ENCODE measurements around the gene TMEM135.
"Not testable (repeated sequence)": the region's sequence is repeated elsewhere in the genome, so short reads cannot be mapped to it uniquely, and the experiment has no call there.

The TMEM135 gene

DNA sequence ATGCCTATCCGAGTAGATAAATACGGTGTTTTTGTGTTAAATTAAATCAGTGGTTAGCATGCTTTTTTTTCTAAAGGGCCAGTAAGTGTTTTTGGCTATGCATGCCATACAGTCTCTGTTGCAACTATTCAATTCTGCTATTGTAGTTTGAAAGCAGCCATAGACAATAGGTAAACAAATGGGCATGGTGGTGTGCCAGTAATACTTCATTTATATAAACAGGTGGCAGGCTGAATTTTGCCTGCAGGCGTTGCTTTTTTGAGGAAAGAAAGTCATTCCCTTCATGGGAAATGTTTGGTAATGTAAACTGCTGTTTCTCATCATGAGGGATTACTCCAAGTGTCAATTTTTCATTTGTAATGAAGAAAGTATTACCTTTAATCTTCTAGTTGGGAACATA lies 106.5 kb downstream of the TMEM135 start:
- DNase-seq: no peak

DNA sequence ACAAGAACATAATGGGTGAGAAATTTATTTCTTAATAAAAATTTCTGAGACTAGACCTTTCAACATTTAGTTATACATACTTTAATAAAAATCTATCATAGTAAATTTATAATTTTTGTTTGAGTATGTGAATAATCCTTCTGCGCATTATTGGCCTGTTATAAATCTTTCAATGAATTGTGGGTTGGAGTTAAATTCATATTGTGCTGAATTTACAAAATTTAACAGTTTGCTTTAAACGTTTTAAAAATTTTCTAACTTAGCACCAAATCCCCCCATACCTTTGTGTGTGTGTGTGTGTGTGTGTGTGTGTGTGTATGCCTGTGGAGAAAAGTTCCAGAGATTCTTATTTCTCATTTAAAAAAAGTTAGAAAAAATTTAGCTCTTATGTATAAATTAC lies 111.0 kb downstream of the TMEM135 start:
- DNase-seq: no peak

DNA sequence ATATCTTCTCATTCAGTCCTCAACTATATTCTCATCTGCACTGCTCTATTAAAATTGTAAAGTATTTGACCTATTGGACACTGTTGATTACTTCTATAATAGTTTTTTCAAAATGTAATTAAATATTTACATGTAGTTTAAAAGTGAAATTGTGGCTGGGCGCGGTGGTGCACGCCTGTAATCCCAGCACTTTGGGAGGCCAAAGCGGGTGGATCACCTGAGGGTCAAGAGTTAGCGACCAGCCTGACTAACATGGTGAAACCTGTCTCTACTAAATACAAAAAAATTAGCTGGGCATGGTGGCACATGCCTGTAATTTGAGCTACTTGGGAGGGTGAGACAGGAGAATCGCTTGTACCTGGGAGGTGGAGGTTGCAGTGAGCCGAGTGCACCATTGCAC lies 112.0 kb downstream of the TMEM135 start:
- DNase-seq: not testable (repeated sequence)

DNA sequence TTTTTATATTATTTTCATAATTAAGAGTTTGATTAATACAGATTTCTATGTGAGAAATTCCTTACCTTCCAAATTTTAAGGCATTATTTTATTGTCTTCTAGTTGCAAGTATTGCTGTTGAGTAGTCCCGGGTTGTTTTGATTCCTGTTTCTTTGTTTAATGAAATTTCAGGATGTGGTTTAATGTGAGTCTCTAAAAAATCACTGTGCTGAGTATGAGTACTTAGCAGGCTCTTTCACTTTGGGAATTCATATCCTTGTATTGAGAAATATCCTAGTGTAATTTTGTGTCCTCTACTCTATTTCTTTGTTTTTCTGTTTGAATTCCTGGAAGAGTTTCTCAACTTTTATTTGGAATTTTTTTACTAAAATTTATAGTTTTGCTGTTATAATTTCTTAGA lies 113.2 kb downstream of the TMEM135 start:
- DNase-seq: no peak

DNA sequence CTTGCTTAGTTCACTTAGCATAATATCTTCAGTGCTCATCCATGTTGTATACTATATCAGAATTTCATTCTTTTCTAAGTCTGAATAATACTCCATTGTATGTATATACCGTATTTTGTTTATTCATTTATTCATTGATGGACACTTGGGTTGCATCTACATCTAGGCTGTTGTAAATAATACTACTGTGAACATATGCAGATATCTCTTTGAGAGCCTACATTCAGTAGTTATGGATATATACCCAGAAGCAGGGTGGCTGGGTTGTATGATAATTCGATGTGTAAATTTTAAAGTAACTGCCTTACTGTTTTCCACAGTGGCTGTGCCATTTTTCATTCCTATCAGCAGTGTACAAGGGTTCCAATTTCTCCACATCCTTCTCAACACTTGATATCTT lies 116.5 kb downstream of the TMEM135 start:
- no peak for DNase-seq

DNA sequence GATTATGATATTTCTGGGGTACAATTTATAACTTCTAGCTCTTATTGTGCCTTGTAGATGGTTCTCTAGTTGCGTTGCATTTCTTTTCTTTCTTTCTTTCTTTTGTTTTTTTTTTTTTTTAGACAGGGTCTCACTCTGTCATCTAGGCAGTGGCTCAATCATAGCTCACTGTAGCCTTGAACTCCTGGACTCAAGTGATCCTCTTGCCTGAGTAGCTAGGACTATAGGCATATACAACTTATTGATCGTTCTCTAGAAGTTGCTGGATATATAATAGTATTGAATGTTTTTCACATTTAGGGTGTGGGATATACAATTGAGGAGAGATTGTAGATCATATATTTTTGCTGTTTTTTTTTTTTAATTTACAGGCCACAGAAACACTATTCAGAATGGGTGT lies 119.2 kb downstream of the TMEM135 start:
- DNase-seq: no peak

DNA sequence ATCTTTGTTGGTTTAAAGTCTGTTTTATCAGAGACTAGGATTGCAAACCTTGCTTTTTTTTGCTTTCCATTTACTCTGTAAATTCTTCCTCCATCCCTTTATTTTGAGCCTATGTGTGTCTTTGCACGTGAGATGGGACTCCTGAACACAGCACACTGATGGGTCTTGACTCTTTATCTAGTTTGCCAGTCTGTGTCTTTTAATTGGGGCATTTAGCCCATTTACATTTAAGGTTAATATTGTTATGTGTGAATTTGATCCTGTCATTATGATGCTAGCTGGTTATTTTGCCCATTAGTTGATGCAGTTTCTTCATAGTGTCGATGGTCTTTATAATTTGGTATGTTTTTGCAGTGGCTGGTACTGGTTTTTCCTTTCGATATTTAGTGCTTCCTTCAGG lies 131.3 kb downstream of the TMEM135 start:
- DNase-seq: not testable (repeated sequence)

DNA sequence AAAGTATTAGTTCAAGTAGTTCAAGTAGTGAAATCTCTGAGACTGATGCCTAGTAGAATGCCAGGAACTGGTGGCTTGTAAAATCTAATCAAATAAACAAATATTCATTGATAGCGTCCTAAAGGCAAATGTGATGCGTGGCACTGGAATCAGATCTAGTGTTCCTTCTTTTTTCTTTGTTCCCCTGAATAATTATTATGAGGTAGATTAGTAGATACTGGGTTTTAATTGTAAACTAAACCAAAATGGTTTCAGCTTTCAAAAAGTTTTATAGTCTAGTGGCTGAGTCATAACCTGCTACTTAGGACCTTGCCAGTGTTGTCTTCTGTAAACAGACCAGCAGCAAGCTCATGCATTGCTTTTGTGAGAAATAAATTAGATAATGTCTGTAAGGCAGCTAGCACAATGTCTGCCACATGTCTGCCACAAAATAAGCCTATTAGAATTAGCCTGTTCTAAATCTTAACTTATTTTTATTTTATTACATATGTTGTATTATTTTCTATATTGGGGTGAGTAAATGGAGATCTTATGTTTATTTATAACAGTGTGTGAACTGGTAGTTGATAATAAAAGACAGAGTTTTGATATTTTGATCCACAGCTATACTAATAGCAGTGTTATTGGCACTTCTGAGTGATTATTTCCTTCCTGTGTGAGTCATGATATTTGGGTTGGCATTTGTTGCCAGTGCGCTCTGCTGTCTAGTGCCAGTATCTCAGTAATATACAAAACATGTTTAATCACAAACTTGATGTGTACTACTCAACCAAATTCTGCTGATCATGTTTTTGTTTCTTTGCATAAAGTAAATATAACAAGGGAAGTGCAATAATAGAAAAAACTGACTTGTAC lies 135.7 kb downstream of the TMEM135 start:
- peak; percentile 1 for DNase-seq

DNA sequence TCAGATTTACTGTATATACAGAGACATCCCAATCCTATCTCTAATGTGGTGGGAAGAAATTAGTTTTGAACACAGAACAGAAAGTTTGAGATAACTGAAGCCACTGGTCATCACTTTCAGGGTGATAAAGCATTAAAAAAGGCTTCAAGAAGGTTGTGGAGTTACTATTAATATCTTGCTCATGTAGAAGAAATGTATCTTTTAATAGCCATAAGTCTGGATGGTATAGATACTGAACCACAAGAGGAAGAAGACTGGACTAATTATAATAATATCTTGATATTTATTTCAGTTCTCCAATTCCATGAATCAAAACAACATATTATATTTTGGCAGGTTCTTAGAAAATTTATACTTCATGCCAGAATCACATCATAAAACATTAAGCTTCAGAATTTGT lies 137.1 kb downstream of the TMEM135 start:
- DNase-seq: no peak

DNA sequence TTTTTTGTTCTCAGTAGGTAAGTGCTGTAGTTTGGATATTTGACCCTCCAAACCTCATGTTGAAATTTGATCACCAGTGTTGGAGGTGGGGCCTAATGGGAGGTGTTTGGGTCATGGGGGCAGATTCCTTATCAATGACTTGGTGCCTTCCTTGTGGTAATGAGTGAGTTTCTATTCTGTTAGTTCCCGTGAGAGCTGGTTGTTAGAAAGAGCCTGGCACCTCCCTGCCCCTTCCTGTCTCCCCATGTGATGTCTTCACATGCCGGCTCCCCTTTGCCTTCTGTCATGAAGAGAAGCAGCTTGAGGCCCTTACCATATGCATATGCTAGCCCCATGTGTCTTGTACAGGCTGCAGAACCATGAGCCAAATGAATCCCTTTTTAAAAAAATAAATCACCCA lies 138.3 kb downstream of the TMEM135 start:
- no peak for DNase-seq

DNA sequence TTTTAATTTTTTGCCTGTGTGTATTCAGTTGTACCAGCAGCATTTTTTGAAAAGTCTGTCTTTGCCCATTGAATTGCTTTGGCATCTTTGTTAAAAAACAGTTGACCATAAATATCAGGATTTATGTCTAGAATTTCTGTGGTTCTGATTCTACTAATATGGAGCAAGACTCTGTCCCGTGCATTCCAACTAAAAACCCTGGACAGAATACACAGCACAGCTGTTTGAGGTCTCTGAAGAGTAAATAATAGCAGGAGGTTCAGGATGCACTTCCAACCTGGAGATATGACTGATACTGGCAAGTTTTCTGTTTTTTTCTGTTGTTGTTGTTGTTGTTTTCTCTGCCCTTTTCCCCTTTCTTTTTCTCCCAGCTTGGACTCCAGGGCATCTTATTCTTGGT lies 141.9 kb downstream of the TMEM135 start:
- DNase-seq: no peak

DNA sequence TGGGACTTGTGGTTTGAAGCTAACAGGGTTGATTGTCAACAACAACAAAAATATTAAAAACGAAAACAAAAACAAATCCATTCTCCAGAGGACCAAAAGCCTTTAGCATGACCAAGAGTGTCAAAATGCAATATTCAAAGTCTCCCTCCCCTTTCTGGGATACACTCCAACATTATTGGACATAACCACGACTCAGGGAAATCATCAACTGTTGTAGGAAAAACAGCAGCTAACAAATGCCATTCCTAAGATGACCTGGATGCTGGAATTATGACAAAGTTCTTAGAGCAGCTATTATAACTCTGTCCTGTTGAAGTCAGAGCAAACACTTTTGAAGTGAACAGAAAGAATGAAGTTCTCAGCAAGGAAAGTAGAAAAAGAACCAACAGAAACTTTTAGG lies 143.0 kb downstream of the TMEM135 start:
- DNase-seq: no peak

DNA sequence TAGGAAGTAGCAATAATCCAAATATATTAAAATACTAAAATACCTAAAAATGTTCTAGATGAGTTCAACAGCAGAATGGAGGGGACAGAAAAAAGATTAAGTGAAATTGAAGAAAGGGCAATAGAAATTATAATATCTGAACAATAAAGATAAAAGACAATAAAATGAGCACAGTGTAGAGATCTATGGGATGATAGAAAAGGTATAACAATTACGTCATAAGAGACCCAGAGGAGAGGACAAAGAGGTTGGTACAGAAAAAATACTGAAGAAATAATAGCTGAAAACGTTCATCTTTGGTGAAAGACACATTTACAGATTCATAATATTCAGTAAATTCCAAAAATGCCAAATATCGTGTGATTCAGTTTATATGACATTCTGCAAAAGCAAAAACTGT lies 143.4 kb downstream of the TMEM135 start:
- DNase-seq: no peak

DNA sequence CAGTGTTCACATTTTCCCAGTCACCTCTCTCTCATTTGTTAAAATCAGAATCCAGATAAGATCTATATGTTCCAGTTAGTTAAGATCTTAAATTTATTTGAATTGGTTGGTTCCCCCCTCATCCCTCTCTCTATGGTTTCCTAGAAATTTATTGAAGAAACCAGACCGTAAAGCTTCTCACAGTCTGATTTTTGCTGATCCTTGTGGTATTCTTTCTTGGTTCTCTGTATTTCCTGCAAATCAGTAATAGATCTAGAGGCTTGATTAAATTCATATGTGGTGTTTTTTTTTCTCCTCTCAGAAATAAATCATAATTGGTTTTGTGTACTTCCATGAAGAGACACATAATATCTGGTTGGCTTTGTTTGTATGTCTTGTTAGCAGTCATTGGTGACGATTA lies 147.5 kb downstream of the TMEM135 start:
- no peak for DNase-seq

DNA sequence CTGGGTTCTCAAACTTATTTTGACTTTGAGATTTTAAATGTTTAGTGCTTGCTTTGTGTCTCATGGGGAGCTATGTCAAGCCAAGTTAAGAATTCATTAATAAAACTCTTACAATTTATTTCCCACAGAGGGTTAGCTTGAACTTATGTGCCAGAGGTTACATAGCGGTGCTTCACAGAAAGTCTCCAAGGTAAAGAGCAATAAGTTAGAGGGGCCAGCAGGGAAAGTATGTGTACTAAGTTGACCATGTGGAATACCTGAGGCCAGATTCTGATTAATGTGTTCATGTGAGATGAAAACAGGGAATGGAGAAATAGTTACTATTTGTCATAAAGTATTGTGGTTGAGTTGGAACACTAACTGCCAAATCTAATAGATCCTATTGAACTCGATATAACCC lies 149.3 kb downstream of the TMEM135 start:
- DNase-seq: no peak

DNA sequence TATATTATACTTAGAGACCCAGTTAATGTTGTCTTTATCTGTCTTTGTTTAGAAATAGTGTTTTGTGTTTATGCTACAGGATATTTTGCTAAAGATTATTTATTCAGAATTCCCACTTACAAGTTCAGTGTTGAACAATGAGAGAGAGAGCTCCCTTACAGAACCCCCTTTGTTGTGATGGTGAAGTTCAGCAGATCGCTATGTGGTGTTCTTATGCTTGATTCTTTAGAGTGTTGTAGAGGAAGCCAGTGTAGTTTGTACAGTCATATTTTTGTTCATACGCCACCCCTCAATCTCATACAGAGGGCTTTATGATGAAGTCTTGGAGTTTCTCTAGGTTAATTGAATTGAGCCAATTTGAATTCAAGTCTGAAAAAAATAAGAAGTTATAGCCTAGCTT lies 150.2 kb downstream of the TMEM135 start:
- DNase-seq: no peak

DNA sequence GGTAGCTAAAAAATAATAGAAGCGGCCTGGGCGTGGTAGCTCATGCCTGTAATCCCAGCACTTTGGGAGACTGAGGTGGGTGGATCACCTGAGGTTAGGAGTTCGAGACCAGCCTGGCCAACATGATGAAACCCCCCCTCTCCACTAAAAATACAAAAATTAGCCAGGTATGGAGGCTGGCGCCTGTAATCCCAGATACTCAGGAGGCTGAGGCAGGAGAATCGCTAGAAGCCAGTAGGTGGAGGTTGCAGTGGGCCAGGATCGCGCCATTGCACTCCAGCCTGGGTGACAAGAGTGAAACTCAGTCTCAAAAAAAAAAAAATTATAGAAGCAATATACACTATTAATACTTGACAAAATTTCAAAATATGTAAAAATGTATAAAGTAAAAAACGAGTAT lies 150.7 kb downstream of the TMEM135 start:
- not testable (repeated sequence) for DNase-seq

DNA sequence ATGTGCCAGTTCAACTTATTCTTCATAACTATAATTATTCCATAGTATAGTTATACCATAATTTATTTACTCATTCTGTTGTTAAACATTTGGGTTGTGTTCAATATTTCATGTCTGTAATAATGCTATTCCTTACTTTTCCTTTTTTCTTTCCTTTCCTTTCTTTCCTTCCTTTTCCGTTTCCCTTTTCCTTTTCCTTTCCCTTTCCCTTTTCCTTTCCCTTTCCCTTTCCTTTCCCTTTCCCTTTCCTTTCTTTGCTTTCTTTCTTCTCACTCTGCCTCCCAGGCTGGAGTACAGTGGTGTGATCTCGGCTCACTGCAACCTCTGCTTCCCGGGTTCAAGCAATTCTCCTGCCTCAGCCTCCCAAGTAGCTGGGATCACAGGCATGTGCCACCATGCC lies 151.2 kb downstream of the TMEM135 start:
- DNase-seq: not testable (repeated sequence)

DNA sequence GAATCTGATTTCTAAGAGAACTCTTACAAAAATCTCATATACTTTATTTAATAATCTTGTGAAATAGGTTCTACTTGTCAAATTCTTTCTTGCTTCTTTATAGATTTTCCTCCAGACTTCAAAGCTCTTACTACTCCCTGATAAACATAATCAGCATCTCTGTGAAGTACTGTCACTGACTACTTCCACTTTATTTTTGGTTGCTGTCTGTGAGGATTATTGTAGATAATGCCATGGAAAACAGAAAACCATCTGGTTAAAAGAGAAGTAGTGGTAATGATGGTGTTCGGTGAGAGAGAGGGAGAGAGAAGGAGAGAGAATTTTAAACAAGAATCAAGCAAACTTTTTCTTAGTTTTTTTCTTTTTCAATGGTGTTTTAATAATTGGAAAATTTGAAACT lies 152.3 kb downstream of the TMEM135 start:
- no peak for DNase-seq

DNA sequence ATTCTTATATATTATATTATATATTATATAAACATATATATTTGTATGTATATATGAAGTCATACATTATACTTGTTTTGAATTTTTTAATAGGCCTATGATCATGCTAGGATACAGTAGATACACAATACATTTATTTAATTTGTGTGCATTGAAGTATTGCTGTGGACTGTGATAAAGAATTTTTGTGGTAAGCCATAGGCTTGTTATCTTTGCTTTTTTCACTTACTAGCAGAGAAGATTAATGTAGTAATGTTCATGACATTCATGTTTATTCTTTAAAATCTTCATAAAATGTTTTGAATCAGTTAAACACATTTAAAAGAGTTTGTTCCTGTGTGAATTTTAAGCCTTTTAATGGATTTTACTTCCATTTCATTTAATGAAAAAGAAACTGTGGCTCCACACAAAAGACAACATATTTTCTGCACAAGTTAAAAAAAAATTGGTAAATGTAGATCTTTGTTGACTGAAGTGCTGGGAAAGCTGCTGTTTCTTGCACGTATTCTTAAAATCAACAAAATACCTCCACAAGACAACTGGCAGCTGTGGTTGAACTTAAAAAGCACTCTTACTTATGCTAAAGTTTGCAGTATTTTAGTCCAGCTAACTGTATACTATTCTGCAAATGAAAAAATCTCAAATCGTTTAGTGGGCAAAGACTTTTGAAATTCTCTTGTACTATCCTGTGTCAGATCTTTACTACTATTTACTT lies 156.2 kb downstream of the TMEM135 start:
- no peak for DNase-seq

DNA sequence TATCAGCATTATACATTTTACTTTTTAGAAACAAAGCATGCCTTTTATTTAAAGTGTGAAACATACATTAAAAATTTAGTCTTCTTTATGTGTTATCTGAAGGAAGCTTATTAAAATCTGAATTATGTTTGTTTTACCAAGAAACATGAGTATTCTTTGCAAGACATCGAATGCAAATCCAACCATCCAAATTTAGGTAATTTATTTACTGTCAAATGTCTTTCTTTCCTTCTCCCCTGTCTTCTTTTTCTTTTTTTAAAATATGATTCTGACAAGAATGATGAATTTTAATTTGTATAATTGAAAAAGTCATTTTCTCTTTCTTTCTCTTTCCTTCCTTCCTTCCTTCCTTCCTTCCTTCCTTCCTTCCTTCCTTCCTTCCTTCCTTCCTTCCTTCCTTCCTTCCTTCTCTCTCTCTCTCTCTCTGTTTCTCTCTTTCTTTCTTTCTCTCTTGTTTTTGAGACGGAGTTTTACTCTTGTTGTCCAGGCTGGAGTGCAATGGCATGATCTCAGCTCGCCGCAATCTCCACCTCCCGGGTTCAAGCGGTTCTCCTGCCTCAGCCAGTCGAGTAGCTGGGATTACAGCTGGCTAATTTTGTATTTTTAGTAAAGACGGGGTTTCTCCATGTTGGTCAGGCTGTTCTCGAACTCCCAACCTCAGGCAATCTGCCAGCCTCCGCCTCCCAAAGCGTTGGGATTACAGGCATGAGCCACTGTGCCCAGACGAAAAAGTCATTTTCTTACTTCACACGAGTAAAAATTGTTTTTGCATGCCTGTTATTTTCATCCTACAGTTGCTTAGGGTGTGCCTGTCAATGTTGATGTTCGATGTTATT lies 157.5 kb downstream of the TMEM135 start:
- no peak for DNase-seq

DNA sequence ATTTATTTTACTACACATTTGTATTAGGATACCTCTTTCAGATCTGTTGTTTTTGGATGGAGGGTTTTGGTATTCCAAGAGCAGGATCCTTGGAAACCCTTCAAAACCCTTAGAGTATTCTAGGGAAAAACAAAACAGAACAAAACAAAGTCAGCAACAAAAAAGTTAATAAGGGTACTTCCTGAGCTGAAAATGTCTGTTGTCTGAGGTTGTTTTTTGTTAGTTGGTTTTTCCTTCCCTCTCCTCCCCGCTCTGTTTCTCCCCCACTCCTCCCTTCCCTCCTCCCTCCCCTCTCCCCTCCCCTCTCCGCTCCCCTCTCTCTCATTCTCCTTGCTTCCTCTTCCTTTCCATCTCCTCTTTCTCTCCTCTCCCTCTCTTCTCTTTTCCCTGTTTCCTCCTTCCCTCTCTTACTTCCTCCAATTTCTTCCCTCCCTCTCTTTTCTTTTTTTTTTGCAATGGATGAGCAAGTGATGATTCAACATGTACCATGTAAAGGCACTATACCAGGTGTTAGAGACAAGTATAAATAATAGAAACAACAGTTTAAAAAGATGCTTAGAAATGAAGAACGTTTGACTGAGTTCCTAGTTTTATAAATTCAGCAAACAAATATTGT lies 160.6 kb downstream of the TMEM135 start:
- no peak for DNase-seq

DNA sequence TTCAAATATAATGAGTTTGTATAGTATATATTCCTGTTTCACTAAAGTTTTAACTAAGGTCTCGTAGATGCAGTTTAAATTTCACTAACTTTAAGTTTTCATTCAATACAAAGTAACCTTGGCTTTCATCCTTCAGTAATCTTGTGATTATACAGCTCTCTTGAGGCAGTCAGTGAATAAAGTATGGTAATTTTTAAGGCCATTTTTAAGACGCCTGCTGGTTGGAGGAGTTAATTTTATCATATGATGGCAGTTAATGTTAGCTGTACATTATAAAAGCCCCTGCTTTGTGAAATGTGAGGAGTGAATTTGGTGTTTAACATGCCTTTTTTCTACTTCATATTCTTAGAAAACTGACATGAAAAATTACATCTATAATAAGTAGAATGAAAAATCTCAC lies 163.6 kb downstream of the TMEM135 start:
- DNase-seq: no peak

Measured in activated CD4-positive, alpha-beta T cell treated with anti-CD3 and anti-CD28 coated beads, Interleukin-2, amount 50 U/mL, for 16 hours (primary cell).